HG02759 (cell line): Measurements from ENCODE around the gene ACACB.

Source experiments
- ATAC-seq: cut with Tn5 transposase; IDR thresholded peaks from one replicate; pipeline ENCODE4 v1.9.1; 2021; ENCODE audit warnings: mild to moderate bottlenecking, moderate library complexity; ENCODE audit not compliant: unreplicated experiment

ACACB gene

DNA sequence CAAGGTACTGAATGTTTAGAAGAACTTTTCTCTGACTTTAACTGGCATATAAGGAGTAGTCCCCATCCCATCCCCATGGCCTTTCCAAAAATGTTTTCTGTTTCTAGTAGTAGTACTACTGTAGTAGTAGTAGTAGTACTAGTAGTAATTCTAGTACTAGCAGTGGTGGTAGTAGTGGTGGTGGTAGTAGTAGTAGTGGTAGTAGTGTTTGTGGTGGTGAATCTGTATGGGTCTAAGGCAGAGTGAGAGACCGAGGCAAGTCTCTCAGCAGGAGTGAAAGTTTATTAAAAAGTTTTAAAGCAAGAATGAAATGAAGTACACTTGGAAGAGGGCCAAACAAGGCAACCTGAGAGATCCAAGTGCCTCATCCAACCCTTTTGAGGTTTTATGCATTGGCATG lies 134.1 kb downstream of the ACACB start:
- ATAC-seq, result no peak

GRCh38 chr12:109252799-109253198 lies 136.4 kb downstream of the ACACB start:
- no peak for ATAC-seq

DNA sequence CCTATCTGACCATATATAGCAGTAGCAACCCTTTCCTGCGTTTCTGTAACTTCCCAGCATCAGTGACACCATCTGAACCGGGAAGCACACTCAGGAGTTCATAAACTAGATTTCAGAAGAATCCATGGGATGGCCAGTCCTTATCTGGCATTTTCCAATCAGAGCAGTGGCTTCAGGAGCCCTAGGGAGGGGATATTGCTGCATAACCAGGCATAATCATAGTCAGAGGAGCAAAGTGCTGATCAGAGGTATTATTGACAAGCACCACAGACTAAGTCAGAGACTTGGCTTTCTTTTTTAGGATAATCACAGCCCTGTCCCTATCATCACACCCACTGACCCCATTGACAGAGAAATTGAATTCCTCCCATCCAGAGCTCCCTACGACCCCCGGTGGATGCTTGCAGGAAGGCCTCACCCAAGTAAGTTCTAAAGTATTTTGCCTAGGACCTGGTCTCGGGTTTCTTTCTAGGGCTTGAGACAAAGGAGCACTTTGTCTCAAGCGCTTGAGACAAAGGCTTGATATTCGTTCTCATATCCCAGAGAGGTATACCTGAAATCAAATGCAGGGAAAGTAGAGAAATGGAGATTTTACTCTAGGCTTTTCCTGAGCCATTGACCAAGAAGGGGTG lies 137.6 kb downstream of the ACACB start:
- no peak for ATAC-seq

DNA sequence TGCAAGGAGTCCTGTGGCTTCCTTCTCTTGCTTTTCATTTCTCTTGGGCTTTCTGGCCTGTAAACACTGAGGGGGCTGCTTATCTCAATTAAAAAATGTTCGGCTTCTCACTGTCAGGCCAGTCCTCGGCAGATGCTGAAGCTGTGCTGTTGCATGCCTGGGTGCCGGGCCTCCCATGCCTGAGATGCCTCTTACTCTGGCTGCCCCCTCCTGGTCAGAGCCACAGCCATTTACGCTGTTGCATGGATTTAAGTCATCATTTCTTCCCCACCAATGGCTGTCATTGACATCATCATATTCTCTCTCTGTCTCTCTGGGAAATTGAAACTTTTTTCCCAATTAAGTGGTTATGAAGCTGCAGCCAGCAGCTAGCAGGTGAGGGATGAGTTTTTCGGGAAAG lies 139.0 kb downstream of the ACACB start:
- no peak for ATAC-seq

GRCh38 chr12:109256011-109256410 lies 139.6 kb downstream of the ACACB start:
- ATAC-seq, result no peak

DNA sequence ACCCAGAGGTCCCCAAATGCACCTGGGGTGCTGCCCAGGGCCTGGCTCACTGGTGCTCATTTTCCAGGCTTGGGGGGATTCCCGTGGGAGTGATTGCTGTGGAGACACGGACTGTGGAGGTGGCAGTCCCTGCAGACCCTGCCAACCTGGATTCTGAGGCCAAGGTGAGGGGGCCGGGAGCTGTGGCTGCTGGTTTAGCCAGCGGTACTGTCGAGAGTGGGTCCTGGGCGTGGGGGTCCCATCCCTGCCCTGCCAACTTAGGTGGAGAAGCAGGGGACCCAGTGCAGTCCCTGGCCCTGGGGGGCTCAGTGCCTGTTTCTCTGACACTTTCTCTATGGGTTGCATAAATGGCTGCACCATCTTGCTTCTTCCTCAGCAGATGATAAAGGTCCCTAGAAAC lies 141.8 kb downstream of the ACACB start:
- no peak for ATAC-seq

DNA sequence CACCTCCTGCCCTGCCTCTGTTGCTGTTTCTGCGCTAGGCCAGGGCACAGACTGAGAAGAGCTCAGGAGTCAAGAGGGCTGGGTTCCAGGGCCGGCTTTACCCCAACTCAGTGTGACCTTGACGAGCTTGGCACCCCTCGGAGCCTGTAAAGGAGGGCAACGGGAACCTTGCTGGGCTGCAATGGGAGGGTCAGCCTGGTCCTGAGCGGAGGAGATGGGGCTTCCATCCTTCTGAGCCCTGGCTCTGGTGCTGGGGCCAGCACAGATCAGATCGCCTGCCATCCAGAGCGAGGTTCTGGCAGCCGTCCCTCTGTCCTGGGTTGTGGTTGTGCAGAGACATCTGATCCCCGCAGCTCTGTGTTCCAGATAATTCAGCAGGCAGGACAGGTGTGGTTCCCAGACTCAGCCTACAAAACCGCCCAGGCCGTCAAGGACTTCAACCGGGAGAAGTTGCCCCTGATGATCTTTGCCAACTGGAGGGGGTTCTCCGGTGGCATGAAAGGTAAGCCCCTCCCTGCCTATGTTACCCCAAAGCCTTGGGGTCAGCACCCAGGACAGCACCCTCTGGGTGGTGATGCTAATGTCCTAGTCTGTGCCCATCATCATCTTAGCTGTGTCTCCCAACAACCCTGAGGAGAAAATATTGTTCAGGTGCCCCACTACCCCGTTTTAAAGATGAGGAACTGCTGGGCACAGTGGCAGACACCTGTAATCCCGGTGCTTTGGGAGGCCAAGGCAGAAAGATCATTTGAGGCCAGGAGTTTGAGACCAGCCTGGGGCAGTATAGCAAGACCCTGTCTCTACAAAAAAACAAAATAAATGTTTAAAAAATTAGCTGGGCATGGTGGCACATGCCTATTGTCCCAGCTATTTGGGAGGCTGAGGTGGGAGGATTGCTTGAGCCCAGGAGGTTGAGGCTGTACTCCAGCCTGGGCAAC lies 142.5 kb downstream of the ACACB start:
- ATAC-seq, result no peak

- no peak for ATAC-seq
Observed at GRCh38 chr12:109259545-109259895, 143.1 kb downstream of the ACACB start.

DNA sequence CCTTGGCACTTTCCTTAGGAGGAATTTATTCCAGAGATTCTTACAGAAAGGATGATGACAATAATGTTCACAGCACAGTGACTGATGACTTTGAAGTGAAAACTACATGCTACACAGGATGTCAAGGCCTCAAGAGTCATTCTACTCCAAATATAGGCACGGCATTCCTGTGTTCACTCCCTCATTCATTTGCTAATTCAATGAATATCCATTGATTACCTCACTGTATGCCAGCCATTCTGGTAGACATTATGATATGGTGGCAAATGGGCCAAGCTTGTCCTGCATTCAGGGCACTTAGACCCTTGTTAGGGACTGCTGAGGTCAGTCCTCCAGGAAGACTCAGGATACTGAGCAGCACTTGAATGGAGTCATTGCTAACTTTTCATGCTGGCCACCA lies 144.7 kb downstream of the ACACB start:
- no peak for ATAC-seq

DNA sequence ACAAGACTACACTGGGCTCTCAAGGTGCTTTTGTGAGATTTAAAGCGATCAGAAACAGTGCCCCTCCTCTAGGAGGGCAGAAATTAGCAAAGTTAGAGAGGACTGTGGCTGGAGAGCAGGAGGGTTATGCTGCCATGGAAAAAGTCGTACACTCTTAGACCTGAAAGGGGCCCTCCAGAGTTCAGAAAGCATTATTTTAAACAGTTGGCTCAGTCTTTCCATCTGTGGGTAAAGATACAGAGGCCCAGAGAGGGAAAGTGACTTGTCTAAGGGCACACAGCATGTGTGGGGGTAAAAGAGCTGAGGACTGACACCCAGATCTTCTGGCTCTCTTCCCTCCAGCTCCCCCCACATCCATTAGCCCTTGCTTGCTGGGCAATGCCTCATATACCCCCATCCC lies 145.6 kb downstream of the ACACB start:
- no peak for ATAC-seq

- no peak for ATAC-seq
Observed at GRCh38 chr12:109263439-109263838, 147.1 kb downstream of the ACACB start.

GRCh38 chr12:109264095-109264942 lies 147.9 kb downstream of the ACACB start:
- ATAC-seq, result no peak

DNA sequence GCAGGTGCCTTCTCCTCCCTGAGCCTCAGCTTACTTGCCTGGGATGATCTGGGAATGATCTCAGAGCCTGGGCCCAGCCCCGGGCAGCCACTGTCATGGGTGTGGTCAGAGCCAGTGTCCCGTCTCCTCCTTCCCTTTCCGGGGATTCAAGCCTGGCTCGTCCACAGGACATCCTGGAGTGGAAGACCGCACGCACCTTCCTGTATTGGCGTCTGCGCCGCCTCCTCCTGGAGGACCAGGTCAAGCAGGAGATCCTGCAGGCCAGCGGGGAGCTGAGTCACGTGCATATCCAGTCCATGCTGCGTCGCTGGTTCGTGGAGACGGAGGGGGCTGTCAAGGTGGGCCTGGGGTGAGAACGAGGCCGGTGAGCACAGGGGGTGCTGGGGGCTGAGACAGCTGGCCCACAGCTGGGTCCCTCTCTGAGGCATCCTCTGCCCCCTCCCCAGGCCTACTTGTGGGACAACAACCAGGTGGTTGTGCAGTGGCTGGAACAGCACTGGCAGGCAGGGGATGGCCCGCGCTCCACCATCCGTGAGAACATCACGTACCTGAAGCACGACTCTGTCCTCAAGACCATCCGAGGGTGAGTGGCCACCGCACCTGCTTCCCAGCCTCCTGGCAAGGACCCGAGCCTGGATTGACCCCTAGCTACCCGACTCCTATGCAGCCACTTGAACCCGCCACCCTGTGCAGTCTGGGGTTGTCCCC lies 148.7 kb downstream of the ACACB start:
- ATAC-seq, result no peak

- no peak for ATAC-seq
Observed at GRCh38 chr12:109266106-109266879, 149.9 kb downstream of the ACACB start.

GRCh38 chr12:109267361-109267760 lies 151.0 kb downstream of the ACACB start:
- no peak for ATAC-seq

GRCh38 chr12:109268896-109269295 lies 152.5 kb downstream of the ACACB start:
- ATAC-seq, result no peak

GRCh38 chr12:109269428-109269827 lies 153.0 kb downstream of the ACACB start:
- no peak for ATAC-seq

GRCh38 chr12:109270494-109270893 lies 154.1 kb downstream of the ACACB start:
- no peak for ATAC-seq

GRCh38 chr12:109271418-109271817 lies 155.0 kb downstream of the ACACB start:
- no peak for ATAC-seq

- no peak for ATAC-seq
Observed at GRCh38 chr12:109273354-109273753, 157.0 kb downstream of the ACACB start.
